ENCODE data around the gene TNFRSF17.

Gene TNFRSF17

DNA sequence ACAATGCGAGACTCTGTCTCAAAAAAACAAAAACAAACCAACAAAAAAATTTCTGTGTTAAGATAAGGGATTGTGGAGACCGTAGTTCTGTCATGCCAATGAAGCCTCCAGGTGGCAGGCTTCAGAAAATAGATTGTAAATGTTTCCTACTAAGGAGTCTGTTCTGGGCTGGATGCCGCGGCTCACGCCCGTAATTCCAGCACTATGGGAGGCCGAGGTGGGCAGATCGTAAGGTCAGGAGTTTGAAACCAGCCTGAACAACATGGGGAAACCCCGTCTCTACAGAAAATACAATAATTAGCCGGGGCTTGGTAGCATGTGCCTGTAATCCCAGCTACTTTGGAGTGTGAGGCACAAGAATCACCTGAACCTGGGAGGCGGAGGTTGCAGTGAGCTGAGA, 7.1 kb downstream of the TNFRSF17 start:
- DNase-seq, result no peak

DNA sequence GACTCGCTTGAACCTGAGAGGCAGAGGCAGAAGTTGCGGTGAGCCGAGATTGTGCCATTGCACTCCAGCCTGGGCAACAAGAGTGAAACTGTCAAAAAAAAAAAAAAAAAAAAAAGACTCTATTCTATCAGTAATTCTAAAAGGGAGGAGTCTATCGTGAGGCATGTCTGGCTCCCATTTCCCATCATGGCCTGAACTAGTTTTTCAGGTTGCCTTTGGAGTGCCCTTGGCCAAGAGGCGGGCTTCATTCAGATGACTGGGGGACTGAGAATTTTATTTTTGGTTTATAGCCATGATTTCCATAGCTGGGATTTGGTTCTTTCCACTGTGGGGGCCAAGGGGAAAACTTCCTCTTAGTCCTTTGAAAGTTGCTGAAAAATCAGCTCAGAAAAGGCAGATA, 8.1 kb downstream of the TNFRSF17 start:
- DNase-seq, result no peak

DNA sequence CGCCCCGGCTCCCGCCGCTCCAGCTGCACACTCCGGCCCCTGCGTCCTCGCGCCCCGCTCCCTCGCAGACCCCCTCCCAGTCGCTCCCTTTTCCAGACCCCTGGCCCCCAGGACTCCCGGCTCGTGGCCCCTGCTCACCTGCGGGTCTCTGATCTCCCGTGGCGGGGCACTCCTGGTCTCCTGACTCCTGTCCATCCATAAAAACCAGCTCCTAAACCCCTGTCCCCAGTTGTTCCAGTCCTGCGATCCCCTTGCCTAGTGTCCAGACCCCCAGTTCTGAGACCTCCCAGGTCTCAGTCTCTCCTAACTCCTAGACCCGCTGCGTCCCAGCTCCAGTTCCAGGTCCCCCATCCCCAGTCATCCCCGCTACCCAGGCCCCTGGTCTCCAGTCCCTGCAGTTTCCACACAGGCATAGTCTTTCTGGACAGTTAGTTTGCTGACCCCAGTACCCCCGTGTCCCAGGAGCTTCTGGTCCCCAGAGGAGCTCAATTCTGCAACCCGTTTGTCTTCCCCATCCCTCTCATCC, 11.9 kb downstream of the TNFRSF17 start:
- DNase-seq, result no peak

DNA sequence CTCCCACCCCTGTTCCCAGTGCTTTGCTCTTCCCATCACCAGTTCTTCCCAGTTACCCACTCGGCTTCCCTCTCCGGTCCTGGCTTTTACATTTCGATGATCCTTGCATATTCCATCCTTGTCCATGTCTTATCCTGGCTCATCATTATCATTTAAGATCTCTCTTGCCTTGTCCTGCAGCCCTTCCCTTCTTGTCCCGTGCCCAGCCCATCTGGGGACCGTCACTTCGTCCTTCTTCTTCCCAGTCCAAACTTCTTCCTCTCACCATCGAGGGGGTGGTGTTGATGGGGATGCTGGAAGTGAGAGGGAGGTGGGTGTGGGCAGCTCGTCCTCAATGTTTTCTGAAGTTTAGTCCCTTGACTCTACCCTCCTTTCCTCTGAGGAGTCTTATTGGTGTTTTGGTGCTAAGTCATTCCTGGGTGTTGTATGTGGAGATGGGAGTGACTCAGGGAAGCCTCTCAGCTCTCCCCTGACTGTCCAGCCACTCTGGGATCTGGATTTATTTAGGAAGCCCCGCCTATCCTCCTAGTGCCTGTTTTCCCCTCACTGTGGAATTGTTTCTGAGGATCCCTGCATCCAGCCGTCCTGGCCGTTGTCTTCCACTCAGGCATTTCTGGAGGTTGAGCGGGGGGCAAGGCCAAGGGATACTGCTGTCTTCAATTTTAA, 12.5 kb downstream of the TNFRSF17 start:
- no peak for DNase-seq

DNA sequence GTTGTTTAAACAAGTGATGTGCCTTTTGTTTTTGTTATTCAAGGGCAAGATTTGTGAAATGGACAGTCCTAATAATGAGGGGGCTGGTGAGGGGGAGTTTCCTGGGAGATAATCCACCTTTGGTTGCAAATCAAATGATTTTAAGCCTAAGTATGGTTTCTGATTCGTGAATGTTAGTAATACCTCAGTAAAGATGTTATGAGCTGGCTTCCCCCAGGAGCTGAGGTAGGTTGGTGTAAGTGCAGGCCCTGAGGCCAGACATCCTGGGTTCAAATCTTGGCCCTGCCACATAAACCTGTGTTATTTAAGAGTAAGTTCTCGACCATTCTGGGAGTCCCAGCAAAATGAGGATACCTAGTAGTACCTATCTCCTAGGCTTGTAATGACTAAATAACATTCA, 13.1 kb downstream of the TNFRSF17 start:
- no peak for DNase-seq

DNA sequence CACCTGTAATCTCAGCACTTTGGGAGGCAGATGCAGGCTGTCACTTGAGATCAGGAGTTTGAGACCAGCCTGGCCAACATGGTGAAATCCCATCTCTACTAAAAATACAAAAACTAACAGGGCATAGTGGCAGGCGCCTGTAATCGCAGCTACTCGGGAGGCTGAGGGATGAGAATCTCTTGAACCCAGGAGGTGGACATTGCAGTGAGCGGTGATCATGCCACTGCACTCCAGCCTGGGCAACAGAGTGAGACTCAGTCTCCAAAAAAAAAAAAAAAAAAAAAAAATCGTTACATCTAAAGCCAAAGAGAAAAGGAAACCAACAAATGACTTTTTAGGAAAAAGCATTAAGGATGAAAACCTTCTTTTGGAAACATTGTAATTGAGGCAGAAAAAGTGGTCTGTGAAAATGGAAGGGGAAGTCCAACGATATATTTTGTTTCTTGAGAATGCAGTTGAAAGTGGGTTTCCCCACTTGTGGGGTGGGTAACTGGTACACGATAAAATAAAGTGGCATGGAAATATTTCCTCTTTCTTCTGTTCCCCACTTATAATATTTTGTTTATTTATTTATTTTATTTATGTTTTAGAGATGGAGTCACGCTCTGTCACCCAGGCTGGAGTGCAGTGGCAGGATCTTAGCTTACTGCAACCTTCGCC, 14.1 kb downstream of the TNFRSF17 start:
- no peak for DNase-seq

DNA sequence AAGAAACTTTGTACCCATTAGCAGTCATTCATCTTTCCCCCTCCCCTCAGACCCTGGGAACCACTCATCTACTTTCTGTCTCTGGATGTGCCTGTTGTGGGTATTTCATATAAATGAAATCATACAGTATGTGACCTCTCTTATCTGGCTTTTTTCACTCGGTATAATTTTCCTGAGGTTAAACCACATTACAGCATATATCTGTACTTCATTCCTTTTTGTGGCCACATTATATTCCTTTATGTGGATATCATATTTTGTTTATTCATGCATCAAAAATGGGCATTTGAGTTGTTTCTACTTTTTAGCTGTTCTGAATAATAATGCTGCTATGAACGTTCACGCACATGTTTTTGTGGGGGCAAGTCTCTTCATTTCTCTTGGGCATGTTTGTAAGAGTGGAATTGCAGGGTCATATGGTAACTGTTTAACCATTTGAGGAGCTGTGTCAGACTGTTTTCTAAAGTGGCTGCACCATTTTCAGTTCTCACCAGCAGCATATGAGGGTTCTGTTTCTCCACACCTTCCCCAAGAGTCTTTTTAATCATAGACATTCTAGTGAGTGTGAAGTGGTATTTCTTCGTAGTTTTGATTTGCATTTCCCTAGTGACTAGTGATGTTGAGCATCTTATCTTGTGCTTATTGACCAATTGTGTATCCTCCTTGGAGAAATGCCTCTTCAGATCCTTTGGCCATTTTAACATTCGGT, 15.3 kb downstream of the TNFRSF17 start:
- no peak for DNase-seq

DNA sequence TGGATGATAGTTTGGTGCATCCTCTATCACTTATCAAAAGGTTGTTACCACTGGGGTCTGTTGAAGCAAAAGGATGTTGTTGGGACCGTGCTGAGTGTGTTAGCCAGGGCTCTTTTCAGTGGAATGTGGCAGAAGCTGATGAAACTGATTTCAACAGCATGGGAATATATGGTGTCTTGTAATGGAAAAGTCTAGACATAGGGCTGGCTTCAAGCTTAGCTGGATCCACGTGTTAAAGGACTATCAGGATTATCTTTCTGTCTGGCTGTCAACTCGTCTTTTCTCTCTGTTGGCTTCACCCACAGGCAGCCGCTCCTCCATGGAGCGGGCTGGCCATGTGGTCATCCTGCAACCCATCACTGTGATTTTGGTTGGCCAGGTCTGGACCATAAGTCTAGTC, 20.2 kb downstream of the TNFRSF17 start:
- DNase-seq, result no peak

DNA sequence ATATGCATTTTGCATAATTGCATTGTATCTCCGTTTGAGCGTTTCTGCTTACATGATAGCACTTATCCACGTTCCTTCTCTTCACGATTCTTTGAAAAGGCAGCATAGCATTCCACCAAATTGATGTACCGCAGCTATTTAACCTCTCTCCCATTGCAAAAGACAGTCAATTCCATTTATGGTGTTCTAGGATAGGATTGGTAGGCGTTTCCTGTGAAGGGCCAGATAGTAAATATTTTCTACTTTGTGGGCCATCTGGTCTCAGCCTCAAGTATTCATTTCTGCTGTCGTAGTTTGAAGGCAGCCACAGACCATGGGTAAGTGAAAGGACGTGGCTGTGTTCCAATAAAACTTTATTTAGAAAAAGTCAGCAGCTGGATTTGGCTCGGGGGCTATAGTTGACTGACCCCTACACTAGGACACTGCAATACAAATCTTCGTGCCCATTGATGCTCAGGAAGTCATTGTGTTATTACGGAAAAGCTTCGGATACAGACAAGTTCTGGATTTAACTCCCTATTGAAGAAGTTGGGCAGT, 21.6 kb downstream of the TNFRSF17 start:
- DNase-seq, result no peak

DNA sequence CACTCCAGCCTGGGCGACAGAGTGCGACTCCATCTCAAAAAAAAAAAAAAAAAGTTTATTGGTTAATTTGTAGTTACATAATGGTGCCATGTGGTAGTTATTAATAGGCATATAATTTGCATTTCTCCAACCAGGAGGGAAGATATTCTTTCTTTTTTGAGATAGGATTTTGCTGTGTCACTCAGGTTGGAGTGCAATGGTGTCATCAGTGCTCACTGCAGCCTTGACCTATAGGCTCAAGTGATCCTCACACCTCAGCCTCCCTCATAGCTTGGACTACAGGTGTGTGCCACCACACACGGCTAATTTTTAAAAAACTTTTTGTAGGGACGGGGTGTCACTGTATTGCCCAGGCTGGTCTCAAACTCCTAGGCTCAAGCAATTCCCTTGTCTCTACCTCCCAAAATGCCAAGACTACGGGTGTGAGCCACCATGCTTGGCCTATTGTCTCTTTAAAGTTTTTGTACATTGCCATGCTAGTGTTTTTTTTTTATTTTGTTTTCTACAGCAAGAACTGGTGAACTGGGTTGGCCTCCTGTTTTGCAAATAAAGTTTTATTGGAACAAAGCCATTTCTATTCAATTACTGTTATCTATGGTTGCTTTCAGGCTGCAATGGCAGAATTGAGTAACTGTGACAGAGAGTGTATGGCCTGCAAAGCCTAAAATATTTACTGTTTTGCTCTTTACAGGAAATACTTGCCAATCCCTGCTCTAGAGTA, 23.4 kb downstream of the TNFRSF17 start:
- no peak for DNase-seq

DNA sequence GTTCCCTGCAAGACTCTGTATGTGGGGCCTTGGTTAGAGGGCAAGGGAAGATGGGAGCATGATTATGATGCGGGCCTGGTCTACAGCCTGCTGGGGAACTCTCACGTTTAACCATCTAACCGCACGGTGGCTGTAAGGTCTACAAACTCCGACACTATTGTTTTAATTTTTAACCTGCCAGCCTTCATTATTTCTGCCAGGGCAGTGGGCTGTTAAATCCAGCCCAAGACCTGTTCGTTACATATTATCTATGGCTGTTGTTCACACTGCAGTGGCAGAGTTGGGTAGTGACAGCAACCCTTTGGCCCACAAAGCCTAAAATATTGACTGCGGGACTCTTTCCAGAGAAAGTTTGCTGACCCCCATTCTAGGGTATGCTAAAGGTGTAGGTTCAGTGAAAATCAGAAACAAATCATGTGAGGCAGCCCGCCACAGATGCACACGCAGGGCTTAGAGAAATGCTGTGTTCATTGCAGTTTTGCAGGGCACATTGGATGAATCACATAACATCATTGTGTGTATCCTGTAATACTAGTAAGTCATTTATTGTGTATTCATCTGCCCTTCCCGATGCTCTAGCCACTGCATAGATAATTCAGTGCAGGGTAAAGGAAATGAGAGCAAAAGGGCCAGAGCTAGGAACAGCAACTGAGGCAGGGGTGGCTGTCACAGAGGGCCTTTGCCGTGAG, 25.8 kb downstream of the TNFRSF17 start:
- no peak for DNase-seq

DNA sequence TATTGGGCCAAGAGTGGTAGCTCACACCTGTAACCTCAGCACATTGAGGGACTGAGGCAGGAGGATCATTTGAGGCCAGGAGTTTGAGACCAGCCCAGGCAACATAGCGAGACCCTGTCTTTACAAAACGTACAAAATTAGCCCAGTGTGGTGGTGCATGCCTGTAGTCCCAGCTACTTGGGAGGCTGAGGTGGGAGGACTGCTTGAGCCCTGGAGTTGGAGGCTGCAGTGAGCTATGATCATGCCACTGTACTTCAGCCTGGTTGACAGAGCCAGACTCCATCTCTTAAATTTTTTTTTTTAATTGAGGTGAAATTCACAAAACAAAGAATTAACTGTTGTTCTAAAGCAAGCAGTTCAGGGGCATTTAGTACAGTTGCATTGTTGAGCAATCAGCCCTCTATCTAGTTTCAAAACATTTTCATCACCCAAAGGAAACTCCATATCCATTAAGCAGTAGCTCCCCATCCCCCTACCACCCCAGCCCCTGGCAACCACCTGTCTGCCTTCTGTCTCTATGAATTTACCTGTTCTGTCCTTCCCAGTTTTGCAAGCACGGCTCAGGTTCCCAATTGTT, 27.1 kb downstream of the TNFRSF17 start:
- no peak for DNase-seq

DNA sequence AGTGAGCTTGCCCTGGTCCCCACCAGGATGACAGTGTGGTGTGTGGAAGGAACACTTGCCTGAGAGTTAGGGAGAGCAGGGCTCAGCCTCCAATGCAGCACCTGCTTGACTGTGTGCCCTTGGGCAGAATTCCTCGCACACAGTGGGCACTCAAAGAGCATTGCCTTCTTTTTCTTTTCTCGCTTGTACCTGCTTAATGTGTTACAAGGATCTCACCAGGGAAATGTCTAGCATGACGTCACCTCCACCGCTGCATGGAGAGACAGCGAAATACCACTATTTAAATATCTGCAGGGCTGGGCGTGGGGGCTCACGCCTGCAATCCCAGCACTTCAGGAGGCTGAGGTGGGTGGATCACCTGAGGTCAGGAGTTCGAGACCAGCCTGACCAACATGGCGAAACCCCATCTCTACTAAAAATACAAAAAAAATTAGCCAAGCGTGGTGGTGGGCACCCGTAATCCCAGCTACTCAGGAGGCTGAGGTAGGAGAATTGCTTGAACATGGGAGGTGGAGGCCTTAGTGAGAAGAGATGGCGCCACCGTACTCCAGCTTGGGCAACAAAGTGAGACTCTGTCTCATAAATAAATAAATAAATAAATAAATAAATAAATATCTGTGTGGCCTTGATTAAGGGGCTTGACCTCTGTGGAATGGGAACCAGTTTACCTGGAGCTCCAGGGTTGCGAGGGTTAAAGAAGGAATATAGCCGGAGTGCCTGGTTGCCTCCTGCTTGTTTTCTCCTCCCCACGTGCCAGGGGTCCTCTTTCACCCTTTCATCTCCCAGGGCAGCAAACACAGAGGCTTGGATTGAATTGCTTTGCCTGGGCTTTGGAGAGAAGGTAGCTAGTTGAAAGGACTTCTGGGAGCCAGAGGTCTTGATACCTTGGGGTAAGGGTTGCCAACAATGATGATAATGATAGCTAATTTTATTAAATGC, 27.8 kb downstream of the TNFRSF17 start:
- no peak for DNase-seq

DNA sequence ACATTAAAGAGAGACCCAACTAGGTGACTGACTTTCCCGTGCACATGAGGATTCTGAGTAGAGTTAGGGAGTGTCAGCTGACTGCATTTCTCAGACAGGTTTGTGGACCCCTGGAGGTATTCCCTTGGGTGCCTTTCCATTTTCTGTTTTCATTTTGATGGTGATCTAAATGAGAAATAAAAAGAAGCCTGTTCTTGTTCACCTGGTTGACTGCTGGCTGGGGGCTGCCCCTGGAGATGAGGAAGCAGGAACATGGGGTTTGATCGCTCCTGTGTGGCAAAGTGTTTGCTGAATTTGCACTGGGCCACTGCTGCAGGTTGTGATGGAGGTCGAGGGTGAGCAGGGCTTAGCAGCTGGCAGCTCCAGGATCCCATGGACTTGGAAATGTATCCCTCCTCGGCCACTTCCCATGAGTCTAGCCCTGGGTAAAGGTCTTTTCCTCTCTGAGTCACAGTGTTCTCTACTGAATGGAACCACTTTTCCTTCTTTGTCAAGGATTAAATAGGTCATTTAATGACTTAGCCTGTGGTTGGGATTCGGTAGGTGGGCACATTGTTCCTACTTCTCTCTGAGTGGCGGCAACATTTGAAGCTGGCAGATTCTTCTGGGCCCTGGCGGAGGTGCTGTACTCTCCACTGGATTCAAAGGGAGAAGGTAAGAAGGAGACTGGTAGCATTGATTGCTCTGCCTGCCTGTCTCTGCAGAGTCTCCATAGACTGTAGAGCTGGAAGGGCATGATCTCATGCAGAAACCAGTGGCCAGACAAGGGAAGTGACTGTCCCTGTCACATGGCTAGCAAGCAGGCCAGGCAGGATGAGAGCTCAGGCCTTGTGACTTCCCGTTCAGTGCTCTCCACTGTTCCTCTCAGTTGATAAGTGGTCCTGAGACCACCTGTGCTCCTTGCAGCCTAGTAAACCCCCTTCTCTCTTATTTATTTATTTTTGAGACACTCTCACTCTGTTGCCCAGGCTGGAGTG, 29.4 kb downstream of the TNFRSF17 start:
- DNase-seq, result peak in 1 of 2 donors; percentile 48

DNA sequence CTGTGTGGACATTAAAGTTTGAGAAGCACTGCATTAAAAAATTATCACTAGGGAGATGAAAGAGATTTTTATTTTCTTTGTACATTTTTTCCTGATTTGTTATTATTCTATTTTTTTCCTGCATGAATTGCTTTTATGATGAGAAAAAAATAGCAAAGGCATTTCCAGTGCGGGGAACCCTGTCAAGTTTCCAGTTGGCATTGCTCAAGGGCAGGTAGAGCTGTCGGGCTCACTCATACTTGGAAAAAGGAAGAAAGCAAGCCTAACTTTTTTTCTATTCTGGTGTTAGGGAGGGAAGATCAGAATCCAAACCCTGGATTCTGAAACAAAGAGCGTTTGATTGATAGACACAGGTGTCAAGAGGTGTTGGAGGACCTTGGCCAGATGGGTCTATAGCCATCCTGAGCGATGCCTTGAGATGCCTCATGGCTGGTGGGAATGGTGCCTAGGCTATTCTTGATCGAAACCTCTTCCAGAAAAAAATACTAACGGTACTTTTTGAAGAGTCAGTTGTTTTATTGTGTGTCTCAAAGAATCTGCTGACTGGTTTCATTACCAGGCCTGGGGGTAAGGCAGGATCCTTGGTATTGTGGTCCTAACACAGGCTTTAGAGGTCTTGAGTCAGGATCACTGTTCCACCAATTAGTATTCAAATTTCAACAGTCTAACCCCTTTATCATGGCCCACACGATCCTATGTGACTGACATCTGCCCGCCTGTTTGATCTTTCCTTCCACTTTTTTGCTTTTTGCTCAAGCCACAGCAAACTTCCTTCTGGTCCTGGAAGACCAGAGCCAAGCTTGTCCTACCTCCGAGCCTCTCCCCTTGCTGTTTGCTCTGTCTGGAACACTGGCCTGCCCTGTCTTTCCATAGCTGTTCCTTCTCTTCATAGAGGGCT, 31.7 kb downstream of the TNFRSF17 start:
- DNase-seq, result no peak

DNA sequence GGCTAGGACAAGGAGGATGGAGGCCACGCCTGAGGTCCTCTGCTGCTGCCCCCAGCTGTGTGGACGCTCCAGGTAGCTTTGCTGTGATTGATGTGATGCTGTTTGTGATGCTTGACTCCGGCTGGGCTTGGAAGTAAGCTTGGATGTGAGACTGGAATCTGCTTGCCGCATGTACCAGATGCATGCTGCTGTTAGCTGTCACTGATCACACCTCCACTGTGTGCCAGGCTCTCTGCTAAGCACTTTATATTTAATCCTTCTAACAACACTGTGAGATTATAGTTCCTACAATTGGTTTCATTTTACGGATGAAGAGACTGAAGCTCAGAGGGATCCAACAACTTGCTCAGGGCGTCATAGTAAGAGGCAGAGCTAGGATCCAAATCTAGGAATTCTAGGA, 35.0 kb downstream of the TNFRSF17 start:
- no peak for DNase-seq

DNA sequence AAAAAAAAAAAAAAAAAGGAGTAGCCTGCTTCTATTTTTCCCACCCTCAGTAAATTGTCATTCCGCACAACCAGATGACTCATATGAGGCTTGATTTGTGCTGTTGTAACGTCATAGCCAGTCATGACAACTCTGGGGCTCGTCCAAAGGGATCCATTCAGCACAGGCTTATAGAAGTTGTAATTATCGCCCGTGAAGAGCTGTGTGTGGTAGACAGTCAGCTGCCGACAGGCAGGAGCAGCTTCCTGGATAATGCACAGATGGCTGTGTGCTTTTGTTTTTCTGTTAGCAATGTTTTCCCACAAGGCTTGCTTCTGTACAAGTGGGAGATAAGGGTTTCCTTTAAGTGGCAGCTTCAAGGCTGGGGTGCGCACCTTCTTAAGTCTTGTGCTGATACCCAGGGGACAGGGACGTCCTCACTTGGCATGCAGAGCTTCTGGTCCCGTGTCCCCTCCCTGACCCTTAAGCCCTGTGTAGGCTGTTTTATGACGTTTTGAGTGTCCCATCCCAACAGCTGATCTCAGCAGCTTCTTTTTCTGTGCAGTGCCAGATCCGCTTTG, 37.5 kb downstream of the TNFRSF17 start:
- no peak for DNase-seq

DNA sequence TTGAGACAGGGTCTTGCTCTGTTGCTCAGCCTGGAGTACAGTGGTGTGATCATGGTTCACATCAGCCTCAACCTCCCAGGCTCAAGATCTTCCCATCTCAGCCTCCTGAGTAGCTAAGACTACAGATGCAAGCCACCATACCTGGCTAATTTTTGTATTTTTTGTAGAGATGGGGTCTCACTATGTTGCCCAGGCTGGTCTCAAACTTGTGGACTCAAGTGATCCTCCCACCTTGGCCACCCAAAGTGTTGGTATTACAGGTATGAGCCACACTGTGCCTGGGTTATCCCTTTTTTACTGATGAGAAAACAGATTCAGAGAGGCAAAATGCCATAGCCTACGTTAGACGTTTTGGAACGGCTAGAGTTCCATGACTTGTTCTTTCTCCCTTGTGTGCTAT, 41.6 kb downstream of the TNFRSF17 start:
- DNase-seq, result no peak
